ENCODE data around the gene EFCAB13. TPM values are rescaled to one million over a fixed set of nuclear protein-coding genes. Genes with fewer than 3 reads are reported as not detected.

The EFCAB13 gene
- total RNA-seq, 1 donor, result 6.9 TPM

DNA sequence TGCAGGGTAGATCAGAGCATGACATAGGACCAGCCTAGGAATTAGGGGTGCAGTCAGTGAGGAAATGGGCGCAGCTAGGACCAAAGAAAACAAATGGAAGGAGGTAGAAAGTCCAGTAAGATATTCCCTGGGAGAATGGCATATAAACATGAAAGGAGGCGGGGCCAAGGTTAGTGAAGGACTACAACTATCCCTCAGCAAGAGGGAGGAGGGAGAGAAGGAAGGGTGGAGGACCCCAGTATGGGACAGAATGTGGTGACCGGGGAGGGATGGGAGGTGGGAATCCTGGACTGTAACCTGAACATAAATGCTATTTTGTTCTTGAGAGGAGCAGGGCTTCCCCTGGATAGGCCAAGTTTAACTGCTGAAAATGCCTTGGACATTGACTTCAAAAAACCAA lies 47.3 kb upstream of the EFCAB13 start:
- Histone ChIP-seq H3K4me1 (ENCODE audit: insufficient read depth, low read length) (peaks cover 61% of the 10 kb centered on the region), H3K36me3 (ENCODE audit: insufficient read depth, low read length) (no peaks in the 10 kb centered on the region), H3K27ac (ENCODE audit: low read depth, low read length) (peak overlapping the region; percentile 65), H3K4me3 (ENCODE audit: insufficient read depth, low read length) (no peak overlapping the region), H3K9me3 (ENCODE audit: low read depth, low read length) (no peaks in the 10 kb centered on the region), H3K4me2 (ENCODE audit: insufficient read depth, low read length) (peak overlapping the region; percentile 24), H3K79me2 (ENCODE audit: insufficient read depth, low read length) (peaks cover 3% of the 10 kb centered on the region), H3K27me3 (ENCODE audit: insufficient read depth, low read length) (no peaks in the 10 kb centered on the region), H2AFZ (ENCODE audit: low read length) (peak overlapping the region; percentile 61), H4K20me1 (ENCODE audit: insufficient read depth, low read length) (no peaks in the 10 kb centered on the region)
- TF ChIP-seq, protein P1, sequence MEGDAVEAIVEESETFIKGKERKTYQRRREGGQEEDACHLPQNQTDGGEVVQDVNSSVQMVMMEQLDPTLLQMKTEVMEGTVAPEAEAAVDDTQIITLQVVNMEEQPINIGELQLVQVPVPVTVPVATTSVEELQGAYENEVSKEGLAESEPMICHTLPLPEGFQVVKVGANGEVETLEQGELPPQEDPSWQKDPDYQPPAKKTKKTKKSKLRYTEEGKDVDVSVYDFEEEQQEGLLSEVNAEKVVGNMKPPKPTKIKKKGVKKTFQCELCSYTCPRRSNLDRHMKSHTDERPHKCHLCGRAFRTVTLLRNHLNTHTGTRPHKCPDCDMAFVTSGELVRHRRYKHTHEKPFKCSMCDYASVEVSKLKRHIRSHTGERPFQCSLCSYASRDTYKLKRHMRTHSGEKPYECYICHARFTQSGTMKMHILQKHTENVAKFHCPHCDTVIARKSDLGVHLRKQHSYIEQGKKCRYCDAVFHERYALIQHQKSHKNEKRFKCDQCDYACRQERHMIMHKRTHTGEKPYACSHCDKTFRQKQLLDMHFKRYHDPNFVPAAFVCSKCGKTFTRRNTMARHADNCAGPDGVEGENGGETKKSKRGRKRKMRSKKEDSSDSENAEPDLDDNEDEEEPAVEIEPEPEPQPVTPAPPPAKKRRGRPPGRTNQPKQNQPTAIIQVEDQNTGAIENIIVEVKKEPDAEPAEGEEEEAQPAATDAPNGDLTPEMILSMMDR (IDR thresholded peaks at IDR 0.05; ENCODE audit: extremely low read depth, low read depth, low read length), result no peak
- DNase-seq (ENCODE audit: insufficient read length, low spot score, missing footprints), result no peak

GRCh38 chr17:47276868-47277267 lies 46.9 kb upstream of the EFCAB13 start:
- Histone ChIP-seq H2AFZ (ENCODE audit: low read length) (peak overlapping the region; percentile 61), H3K4me2 (ENCODE audit: insufficient read depth, low read length) (no peak overlapping the region), H3K9me3 (ENCODE audit: low read depth, low read length) (no peaks in the 10 kb centered on the region), H3K4me3 (ENCODE audit: insufficient read depth, low read length) (no peak overlapping the region), H3K27ac (ENCODE audit: low read depth, low read length) (peak overlapping the region; percentile 65), H4K20me1 (ENCODE audit: insufficient read depth, low read length) (no peaks in the 10 kb centered on the region), H3K4me1 (ENCODE audit: insufficient read depth, low read length) (peaks cover 61% of the 10 kb centered on the region), H3K36me3 (ENCODE audit: insufficient read depth, low read length) (no peaks in the 10 kb centered on the region), H3K79me2 (ENCODE audit: insufficient read depth, low read length) (peaks cover 3% of the 10 kb centered on the region), H3K27me3 (ENCODE audit: insufficient read depth, low read length) (no peaks in the 10 kb centered on the region)
- DNase-seq (ENCODE audit: insufficient read length, low spot score, missing footprints), result no peak
- TF ChIP-seq, protein P1 (IDR thresholded peaks at IDR 0.05; ENCODE audit: extremely low read depth, low read depth, low read length), result no peak

DNA sequence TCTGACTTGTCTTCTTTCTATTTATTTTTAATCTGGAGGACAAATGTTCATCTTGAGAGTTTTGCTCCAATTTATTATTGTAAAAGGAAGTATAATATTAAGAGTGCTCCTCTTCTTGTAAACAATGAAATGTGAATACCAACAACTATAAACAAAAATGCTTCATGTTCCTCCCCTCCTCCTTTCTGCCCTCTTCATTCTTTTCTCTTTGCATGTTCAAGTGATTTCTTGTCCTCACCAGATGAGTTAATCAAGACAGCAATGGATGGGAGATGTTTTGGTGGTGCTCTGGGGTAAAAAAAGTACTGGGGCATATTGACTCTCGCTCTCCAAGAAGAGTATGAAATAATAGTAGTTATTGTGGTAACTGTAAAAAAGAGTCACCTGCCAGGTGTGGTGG lies 45.8 kb upstream of the EFCAB13 start:
- no peak overlapping the region for H3K4me2 ChIP-seq (ENCODE audit: insufficient read depth, low read length)

DNA sequence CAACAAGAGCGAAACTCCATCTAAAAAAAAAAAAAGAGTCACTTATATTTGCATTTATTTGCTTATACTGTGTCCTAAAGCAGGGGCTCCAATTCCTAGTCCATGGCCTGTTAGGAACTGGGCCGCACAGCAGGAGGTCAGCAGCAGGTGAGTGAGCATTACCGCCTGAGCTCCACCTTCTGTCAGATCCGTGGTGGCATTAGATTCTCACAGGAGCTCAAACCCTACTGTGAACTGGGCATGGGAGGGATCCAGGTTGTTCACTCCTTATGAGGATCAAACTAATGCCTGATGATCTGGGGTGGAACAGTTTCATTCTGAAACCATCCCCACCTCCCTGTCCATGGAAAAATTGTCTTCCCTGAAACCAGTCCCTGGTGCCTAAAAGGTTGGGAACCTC lies 45.2 kb upstream of the EFCAB13 start:
- H3K27me3 ChIP-seq (ENCODE audit: insufficient read depth, low read length), result no peaks in the 10 kb centered on the region
- H3K79me2 ChIP-seq (ENCODE audit: insufficient read depth, low read length), result no peaks in the 10 kb centered on the region
- H3K4me2 ChIP-seq (ENCODE audit: insufficient read depth, low read length), result peak overlapping the region; percentile 71
- no peaks in the 10 kb centered on the region for H3K9me3 ChIP-seq (ENCODE audit: low read depth, low read length)
- peak overlapping the region; percentile 98 for H3K27ac ChIP-seq (ENCODE audit: low read depth, low read length)
- H3K36me3 ChIP-seq (ENCODE audit: insufficient read depth, low read length), result no peaks in the 10 kb centered on the region
- peak overlapping the region; percentile 33 for H2AFZ ChIP-seq (ENCODE audit: low read length)
- H3K4me1 ChIP-seq (ENCODE audit: insufficient read depth, low read length), result peaks cover 61% of the 10 kb centered on the region
- H4K20me1 ChIP-seq (ENCODE audit: insufficient read depth, low read length), result no peaks in the 10 kb centered on the region
- no peak for DNase-seq (ENCODE audit: insufficient read length, low spot score, missing footprints)
- TF ChIP-seq, protein P1 (IDR thresholded peaks at IDR 0.05; ENCODE audit: extremely low read depth, low read depth, low read length), result no peak
- peak overlapping the region; percentile 32 for H3K4me3 ChIP-seq (ENCODE audit: insufficient read depth, low read length)

More for the DNA sequence above, 45.8 kb upstream of the EFCAB13 start:
- Histone ChIP-seq H3K36me3 (ENCODE audit: insufficient read depth, low read length) (no peaks in the 10 kb centered on the region), H3K4me1 (ENCODE audit: insufficient read depth, low read length) (peaks cover 61% of the 10 kb centered on the region), H4K20me1 (ENCODE audit: insufficient read depth, low read length) (no peaks in the 10 kb centered on the region), H3K27ac (ENCODE audit: low read depth, low read length) (peak overlapping the region; percentile 98), H3K9me3 (ENCODE audit: low read depth, low read length) (no peaks in the 10 kb centered on the region), H2AFZ (ENCODE audit: low read length) (no peak overlapping the region), H3K79me2 (ENCODE audit: insufficient read depth, low read length) (peaks cover 3% of the 10 kb centered on the region), H3K27me3 (ENCODE audit: insufficient read depth, low read length) (no peaks in the 10 kb centered on the region), H3K4me3 (ENCODE audit: insufficient read depth, low read length) (no peak overlapping the region)
- DNase-seq (ENCODE audit: insufficient read length, low spot score, missing footprints), result no peak
- TF ChIP-seq, protein P1 (IDR thresholded peaks at IDR 0.05; ENCODE audit: extremely low read depth, low read depth, low read length), result no peak
